Glutamatergic neuron (in vitro differentiated cells): ENCODE data around the gene TAGLN. TPM values are rescaled to one million over a fixed set of nuclear protein-coding genes. Genes with fewer than 3 reads are reported as not detected.

Experiments
- DNase-seq: peaks from one replicate; pipeline ENCODE4 v3.0.0; 2022
- H3K27ac Mint-ChIP-seq: one replicate; pipeline ENCODE4 v1.8.0; 2020; ENCODE audit warnings: mild to moderate bottlenecking, mixed read lengths, inconsistent platforms; ENCODE audit not compliant: unreplicated experiment
- H3K27me3 Mint-ChIP-seq: one replicate; pipeline ENCODE4 v1.8.0; 2020; ENCODE audit warnings: mild to moderate bottlenecking, moderate library complexity, mixed read lengths, inconsistent platforms; ENCODE audit not compliant: unreplicated experiment
- H3K36me3 Mint-ChIP-seq: one replicate; pipeline ENCODE4 v1.8.0; 2020; ENCODE audit warnings: mild to moderate bottlenecking, mixed read lengths, inconsistent platforms; ENCODE audit not compliant: unreplicated experiment
- H3K4me1 Mint-ChIP-seq: one replicate; pipeline ENCODE4 v1.8.0; 2020; ENCODE audit warnings: mild to moderate bottlenecking, low read depth, mixed read lengths, inconsistent platforms; ENCODE audit not compliant: unreplicated experiment
- H3K4me3 Mint-ChIP-seq: one replicate; pipeline ENCODE4 v1.8.0; 2020; ENCODE audit warnings: mild to moderate bottlenecking, mixed read lengths, inconsistent platforms; ENCODE audit not compliant: unreplicated experiment
- H3K9me3 Mint-ChIP-seq: one replicate; pipeline ENCODE4 v1.8.0; 2020; ENCODE audit warnings: mild to moderate bottlenecking, moderate library complexity, mixed read lengths, inconsistent platforms; ENCODE audit not compliant: unreplicated experiment
- total RNA-seq: library from RNA; stranded (reverse); fragmentation: NEBNext Ultra II Directional; extraction: Animal tissue kit (Norgen Biotek cat#: 25700); gene quantifications from one replicate; pipeline ENCODE4 v1.2.1, GENCODE V29; 2021; ENCODE audit not compliant: unreplicated experiment
- TF ChIP-seq, protein P1 (sequence below): fragments of 200-600 bp; sonication (generic); IDR thresholded peaks from one replicate; pipeline ENCODE4 v1.5.0; 2021; ENCODE audit not compliant: partially characterized antibody, unreplicated experiment

TAGLN gene
- total RNA-seq, 1 donor from 2014 or later, result 6.1 TPM

DNA sequence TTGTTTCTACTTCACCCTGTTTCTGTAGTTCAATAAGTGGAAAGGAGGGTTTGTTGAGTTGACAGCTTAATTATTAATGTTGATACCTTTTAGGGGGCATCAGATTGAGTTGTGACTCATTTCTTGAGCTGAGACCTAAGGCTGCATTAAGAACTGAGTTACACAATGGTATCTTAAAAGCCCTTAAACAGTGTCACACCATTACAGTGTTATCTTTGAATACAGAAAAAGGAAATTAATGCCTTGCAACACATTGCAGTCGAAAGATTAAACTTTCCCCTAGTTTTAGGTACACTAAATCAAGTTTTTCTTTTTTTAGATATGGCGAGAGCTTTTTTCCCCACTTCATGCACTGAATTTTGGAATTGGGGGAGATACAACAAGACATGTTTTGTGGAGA, 38.3 kb upstream of the TAGLN start:
- Mint-ChIP-seq H3K36me3 (peaks cover 4% of the 10 kb centered on the region), H3K4me3 (no peak overlapping the region), H3K27ac (no peak overlapping the region), H3K27me3 (no peaks in the 10 kb centered on the region), H3K4me1 (no peaks in the 10 kb centered on the region), H3K9me3 (no peaks in the 10 kb centered on the region)
- no peak for DNase-seq
- TF ChIP-seq, protein P1, sequence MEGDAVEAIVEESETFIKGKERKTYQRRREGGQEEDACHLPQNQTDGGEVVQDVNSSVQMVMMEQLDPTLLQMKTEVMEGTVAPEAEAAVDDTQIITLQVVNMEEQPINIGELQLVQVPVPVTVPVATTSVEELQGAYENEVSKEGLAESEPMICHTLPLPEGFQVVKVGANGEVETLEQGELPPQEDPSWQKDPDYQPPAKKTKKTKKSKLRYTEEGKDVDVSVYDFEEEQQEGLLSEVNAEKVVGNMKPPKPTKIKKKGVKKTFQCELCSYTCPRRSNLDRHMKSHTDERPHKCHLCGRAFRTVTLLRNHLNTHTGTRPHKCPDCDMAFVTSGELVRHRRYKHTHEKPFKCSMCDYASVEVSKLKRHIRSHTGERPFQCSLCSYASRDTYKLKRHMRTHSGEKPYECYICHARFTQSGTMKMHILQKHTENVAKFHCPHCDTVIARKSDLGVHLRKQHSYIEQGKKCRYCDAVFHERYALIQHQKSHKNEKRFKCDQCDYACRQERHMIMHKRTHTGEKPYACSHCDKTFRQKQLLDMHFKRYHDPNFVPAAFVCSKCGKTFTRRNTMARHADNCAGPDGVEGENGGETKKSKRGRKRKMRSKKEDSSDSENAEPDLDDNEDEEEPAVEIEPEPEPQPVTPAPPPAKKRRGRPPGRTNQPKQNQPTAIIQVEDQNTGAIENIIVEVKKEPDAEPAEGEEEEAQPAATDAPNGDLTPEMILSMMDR, result no peak

GRCh38 chr11:117166491-117166890, 32.7 kb upstream of the TAGLN start:
- TF ChIP-seq, protein P1, result no peak
- Mint-ChIP-seq H3K27me3 (peaks cover 2% of the 10 kb centered on the region), H3K4me1 (peaks cover 2% of the 10 kb centered on the region), H3K27ac (no peak overlapping the region), H3K36me3 (peaks cover 4% of the 10 kb centered on the region), H3K9me3 (no peaks in the 10 kb centered on the region), H3K4me3 (no peak overlapping the region)
- no peak for DNase-seq

- Mint-ChIP-seq H3K4me3 (no peak overlapping the region), H3K27ac (no peak overlapping the region)
These were observed 29.4 kb upstream of the TAGLN start for GRCh38 chr11:117169736-117170135.

GRCh38 chr11:117170210-117170609, 29.0 kb upstream of the TAGLN start:
- peaks cover 7% of the 10 kb centered on the region for H3K4me1 Mint-ChIP-seq
- peaks cover 4% of the 10 kb centered on the region for H3K36me3 Mint-ChIP-seq
- TF ChIP-seq, protein P1, result no peak
- no peak overlapping the region for H3K4me3 Mint-ChIP-seq
- H3K9me3 Mint-ChIP-seq, result no peaks in the 10 kb centered on the region
- H3K27ac Mint-ChIP-seq, result no peak overlapping the region
- DNase-seq, result no peak
- peaks cover 2% of the 10 kb centered on the region for H3K27me3 Mint-ChIP-seq

More at GRCh38 chr11:117169736-117170135, 29.4 kb upstream of the TAGLN start:
- Mint-ChIP-seq H3K27me3 (peaks cover 2% of the 10 kb centered on the region), H3K9me3 (no peaks in the 10 kb centered on the region), H3K4me1 (peaks cover 7% of the 10 kb centered on the region), H3K36me3 (peaks cover 4% of the 10 kb centered on the region)
- TF ChIP-seq, protein P1, result no peak
- DNase-seq, result no peak

GRCh38 chr11:117171007-117171403, 28.2 kb upstream of the TAGLN start:
- H3K36me3 Mint-ChIP-seq, result no peaks in the 10 kb centered on the region
- H3K4me1 Mint-ChIP-seq, result peaks cover 7% of the 10 kb centered on the region
- TF ChIP-seq, protein P1, result no peak
- H3K27ac Mint-ChIP-seq, result no peak overlapping the region
- no peak for DNase-seq
- peaks cover 2% of the 10 kb centered on the region for H3K27me3 Mint-ChIP-seq
- no peak overlapping the region for H3K4me3 Mint-ChIP-seq
- no peaks in the 10 kb centered on the region for H3K9me3 Mint-ChIP-seq
